GM12874 (cell line): ENCODE data around the gene PTPMT1.

Source experiments
- TF ChIP-seq, protein P1 (sequence below): IDR thresholded peaks from 2 replicates; pipeline ENCODE4 v1.5.1; 2011; ENCODE audit warnings: low read depth, mild to moderate bottlenecking, control low read depth, low read length, moderate library complexity; ENCODE audit not compliant: insufficient read depth

The PTPMT1 gene

GRCh38 chr11:47589977-47590861, 24.8 kb downstream of the PTPMT1 start:
- TF ChIP-seq, protein P1, sequence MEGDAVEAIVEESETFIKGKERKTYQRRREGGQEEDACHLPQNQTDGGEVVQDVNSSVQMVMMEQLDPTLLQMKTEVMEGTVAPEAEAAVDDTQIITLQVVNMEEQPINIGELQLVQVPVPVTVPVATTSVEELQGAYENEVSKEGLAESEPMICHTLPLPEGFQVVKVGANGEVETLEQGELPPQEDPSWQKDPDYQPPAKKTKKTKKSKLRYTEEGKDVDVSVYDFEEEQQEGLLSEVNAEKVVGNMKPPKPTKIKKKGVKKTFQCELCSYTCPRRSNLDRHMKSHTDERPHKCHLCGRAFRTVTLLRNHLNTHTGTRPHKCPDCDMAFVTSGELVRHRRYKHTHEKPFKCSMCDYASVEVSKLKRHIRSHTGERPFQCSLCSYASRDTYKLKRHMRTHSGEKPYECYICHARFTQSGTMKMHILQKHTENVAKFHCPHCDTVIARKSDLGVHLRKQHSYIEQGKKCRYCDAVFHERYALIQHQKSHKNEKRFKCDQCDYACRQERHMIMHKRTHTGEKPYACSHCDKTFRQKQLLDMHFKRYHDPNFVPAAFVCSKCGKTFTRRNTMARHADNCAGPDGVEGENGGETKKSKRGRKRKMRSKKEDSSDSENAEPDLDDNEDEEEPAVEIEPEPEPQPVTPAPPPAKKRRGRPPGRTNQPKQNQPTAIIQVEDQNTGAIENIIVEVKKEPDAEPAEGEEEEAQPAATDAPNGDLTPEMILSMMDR: no peak

GRCh38 chr11:47591764-47592163, 26.4 kb downstream of the PTPMT1 start:
- TF ChIP-seq, protein P1: no peak

DNA sequence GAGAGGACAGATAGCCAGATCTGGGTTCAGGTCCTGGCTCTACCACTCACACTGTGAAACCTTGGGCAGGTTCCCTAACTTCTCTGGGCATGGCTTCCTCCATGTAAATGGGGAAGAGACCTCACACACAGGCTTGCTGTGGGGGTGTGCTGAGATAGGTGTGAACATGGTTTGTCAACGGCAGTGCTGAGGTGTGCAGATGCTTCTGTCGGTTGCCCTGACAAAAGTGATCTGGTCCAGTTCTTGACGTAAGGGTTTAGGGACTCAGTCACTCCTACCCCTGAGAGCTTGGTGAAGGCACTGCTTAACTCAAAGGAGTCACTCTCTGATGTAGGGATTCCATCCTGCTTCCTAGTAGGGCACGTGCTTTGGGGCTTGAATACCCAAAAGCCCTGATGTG, 26.9 kb downstream of the PTPMT1 start:
- TF ChIP-seq, protein P1: no peak

DNA sequence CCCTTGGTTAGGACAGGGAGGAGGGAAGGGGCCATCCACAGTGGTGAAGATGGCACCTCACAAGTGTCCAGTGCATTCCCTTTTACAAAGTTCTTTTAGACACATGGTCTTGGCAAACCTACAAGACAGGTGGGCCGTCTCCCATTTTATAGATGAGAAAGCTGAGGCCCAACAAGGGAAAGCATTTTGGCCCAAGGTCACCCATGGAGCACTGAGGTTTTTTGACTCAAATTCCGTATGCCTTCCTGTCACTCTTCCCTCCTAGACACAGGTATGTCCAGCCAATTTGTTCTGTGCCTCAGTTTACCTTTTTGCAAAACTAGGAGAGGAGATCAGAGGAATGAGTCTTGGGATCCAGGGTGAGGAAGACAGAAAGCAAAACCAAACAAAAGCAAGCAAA, 27.6 kb downstream of the PTPMT1 start:
- TF ChIP-seq, protein P1: no peak

DNA sequence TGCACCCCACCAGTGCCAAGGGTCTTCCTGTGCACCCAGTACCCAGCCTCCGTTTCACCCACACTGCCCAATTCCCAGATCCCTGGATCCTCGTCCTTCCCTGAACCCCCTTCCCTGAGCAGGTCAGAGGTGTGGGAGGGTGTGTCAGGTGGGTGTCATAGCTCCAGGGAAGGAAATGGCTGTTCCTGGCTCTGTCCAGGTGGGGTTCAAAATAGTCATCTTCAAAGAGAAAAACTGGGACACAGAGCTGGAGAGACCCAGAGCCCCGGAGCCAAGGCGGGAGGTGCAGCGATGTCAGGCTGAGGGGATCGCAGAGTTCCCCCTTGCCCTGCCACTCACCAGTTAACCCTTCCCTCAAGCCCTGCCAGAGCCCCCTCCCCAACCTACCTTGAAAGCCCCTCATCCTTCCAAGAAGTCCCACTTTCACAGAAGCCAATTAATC, 28.1 kb downstream of the PTPMT1 start:
- TF ChIP-seq, protein P1: no peak

- TF ChIP-seq, protein P1: no peak
Measured at GRCh38 chr11:47593934-47594855, 28.8 kb downstream of the PTPMT1 start, which contains the start of gene C1QTNF4. Gene C1QTNF4 (minus strand): TSS chr11:47594411. CDS start chr11:47590810, 3,601 bp downstream.

DNA sequence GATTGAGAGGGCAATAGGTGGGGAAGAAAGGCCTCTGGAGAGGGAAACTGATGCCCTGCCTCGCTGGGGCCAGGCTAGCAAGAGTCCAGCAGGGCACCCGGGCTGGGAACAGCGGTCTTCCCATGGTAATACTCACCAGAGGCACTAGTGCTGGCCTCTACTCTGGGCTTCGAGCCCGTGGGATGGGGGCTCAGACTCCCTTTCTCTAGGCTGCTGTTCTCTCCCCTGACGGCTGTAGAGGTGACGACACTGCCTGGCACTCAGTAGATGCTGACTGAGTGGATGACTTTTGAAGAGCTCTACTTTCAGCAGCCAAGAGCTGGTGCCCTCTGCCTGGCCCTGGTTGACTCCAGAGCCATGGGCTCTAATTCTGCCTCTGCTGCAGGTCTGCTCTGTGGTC, 29.6 kb downstream of the PTPMT1 start:
- TF ChIP-seq, protein P1: no peak
